Psoas muscle (tissue), 8 donors: ENCODE measurements around the gene RHBDD3. TPM values are rescaled to one million over a fixed set of nuclear protein-coding genes. Genes with fewer than 3 reads are reported as not detected.

ENCODE experiments used
- ATAC-seq, 4 donors: fragments of 200-7000 bp; cut with Tn5 transposase; one replicate each; pipeline ENCODE4 v1.9.1; 2020; ENCODE audit warnings: moderate library complexity in 3 of 4, mild to moderate bottlenecking in 2 of 4
- DNase-seq, 2 donors: peaks; one replicate each; pipeline ENCODE4 v3.0.0-alpha.2; 2020
- H3K27ac ChIP-seq: fragments of 200-600 bp; one replicate; pipeline ENCODE4 v1.8.0; 2022
- H3K27me3 ChIP-seq, 3 donors: fragments of 200-600 bp in 1 of 3; one replicate each; pipeline versions ENCODE4 v1.6.1 to v1.8.0; 2013 to 2022; ENCODE audit warnings: low read length in 2 of 3, mild to moderate bottlenecking in 2 of 3, moderate library complexity in 1 of 3; ENCODE audit not compliant: insufficient read depth in 3 of 3
- H3K36me3 ChIP-seq, 2 donors: fragments of 200-600 bp in 1 of 2; one replicate each; pipeline versions ENCODE4 v1.6.1 to v1.8.0; 2013 to 2022; ENCODE audit warnings: low read depth in 1 of 2, mild to moderate bottlenecking in 1 of 2, moderate library complexity in 1 of 2; ENCODE audit not compliant: insufficient read depth in 1 of 2
- H3K4me1 ChIP-seq: fragments of 200-600 bp; one replicate; pipeline ENCODE4 v1.8.0; 2022
- H3K4me3 ChIP-seq: fragments of 200-600 bp; one replicate; pipeline ENCODE4 v1.8.0; 2022; ENCODE audit warnings: mild to moderate bottlenecking
- H3K9me3 ChIP-seq: fragments of 200-600 bp; one replicate; pipeline ENCODE4 v1.8.0; 2022
- WGBS, 3 donors: extraction: QIAGEN DNeasy Blood & Tissue Kit; methylation state at CpG; one replicate each; pipeline versions ENCODE4 v1.1.6 to v1.1.7; 2013; 5-methylcytosine and 5-hydroxymethylcytosine counted together
- intact Hi-C, 2 donors: fragments of 100-400 bp; cut with DNase I; formaldehyde crosslinking; loops; one replicate each; pipeline versions ENCODE4 v1.11.0 to v1.14.2; 2022
- polyA plus RNA-seq, 3 donors: library from polyadenylated mRNA; stranded (reverse); fragments of 200-250 nt; gene quantifications; one replicate each; pipeline ENCODE4 v1.2.3, GENCODE V29; 2013
- total RNA-seq, 4 donors: library from RNA; stranded (reverse); fragmentation: NEBNext Ultra II Directional in 2 of 4; extraction: Animal tissue kit (Norgen Biotek cat#: 25700) in 2 of 4; gene quantifications; one replicate each; pipeline versions ENCODE4 v1.2.1 to v1.2.4, GENCODE V29; 2021 to 2023
- TF ChIP-seq, protein P1 (sequence below): fragments of 200-600 bp; IDR thresholded peaks from one replicate; pipeline ENCODE4 v1.8.0; 2022; ENCODE audit warnings: antibody characterized with exemption
- donor health status: healthy with polysubstance abuse.
- donor health status: DM: no; HTN: no; CAD: no; lungs with moderate emphysema.
- donor health status: Bipolar disorder and iron deficiency.
- donor health status: healthy.
- donor health status: DM: yes; HTN: yes; CAD: no.
- donor health status: DM: no; HTN: no; CAD: no.
- donor health status: DM: no; HTN: no; CAD: no.
- donor health status: DM: yes; HTN: yes; CAD: no.

RHBDD3 gene
- total and polyA plus RNA-seq, 7 donors = 10.6 to 36.5 (median 20.3) TPM

DNA sequence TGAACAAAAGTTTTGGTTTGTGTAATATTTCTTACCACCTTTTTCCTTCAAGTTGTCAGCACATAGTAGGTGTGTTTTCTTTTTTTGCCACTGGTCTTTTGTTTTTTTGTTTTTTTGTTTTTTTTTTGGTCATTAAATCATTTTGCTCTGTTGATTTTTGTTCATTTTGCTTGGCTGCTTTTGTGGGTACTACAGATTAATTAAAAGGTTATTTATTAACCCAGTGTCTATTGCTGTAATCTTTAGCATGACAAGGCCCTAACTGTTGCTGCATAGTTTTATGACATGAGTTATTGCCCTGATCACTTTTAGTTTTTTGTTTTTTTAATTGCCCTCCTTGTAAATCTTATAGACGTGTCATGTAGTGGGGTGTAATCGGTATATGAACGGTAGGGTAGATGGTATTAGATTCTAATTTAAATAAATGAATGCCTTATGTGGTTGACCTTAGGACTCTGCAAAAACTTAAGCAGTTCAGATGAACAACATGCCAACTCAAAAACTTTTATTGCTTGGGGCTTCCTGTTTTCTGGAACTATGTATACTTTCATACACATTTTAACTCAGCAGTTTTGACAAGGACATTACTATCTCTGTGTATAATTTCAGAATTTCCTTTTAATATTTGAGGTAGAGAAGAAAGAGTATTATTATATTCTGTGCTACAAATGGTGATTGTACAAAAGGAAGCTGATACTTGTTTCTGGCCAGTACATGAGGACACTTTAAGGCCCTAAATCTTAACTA lies 8.2 kb upstream of the RHBDD3 start:
- no peak overlapping the region for H3K4me3 ChIP-seq
- H3K27ac ChIP-seq = peak overlapping the region; percentile 12
- H3K4me1 ChIP-seq = peaks cover 61% of the 10 kb centered on the region
- ATAC-seq = peak in 1 of 4 donors; percentile 13
- 61 to 78% (median 67%) methylated on average over 3 of the region's 3 CpGs for WGBS, 3 donors
- intact Hi-C loops = no loop called here
- DNase-seq = no peak
- TF ChIP-seq, protein P1, sequence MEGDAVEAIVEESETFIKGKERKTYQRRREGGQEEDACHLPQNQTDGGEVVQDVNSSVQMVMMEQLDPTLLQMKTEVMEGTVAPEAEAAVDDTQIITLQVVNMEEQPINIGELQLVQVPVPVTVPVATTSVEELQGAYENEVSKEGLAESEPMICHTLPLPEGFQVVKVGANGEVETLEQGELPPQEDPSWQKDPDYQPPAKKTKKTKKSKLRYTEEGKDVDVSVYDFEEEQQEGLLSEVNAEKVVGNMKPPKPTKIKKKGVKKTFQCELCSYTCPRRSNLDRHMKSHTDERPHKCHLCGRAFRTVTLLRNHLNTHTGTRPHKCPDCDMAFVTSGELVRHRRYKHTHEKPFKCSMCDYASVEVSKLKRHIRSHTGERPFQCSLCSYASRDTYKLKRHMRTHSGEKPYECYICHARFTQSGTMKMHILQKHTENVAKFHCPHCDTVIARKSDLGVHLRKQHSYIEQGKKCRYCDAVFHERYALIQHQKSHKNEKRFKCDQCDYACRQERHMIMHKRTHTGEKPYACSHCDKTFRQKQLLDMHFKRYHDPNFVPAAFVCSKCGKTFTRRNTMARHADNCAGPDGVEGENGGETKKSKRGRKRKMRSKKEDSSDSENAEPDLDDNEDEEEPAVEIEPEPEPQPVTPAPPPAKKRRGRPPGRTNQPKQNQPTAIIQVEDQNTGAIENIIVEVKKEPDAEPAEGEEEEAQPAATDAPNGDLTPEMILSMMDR = no peak
- H3K27me3 ChIP-seq = no peaks in the 10 kb centered on the region
- no peaks in the 10 kb centered on the region for H3K9me3 ChIP-seq
- peaks cover 18 to 91% of the 10 kb centered on the region in 2 donors for H3K36me3 ChIP-seq

DNA sequence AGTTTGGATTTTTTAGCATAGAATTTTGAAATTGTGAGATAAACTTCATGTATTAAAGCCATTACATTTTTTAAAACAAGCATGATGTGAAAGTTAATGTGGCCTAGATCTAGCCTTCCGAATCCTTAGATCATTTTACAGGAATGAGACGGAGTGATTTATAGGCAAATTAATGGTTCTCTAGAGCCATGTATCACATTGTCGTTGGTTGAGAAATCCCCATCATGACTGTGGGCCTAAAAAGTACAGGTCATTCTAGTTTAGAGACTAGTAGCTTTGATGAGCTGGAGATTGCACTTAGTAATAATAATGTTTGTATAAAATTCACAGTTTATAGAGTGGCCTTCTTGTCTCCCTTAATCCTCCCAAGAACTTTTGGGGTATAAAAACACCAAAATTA lies 7.4 kb upstream of the RHBDD3 start:
- peak; percentile 54 to 83 (median 68) for ATAC-seq
- 19 to 31% (median 24%) methylated on average over 3 of the region's 3 CpGs for WGBS, 3 donors
- intact Hi-C loops = no loop called here
- peaks cover 14 to 85% of the 10 kb centered on the region in 2 donors for H3K36me3 ChIP-seq
- H3K27me3 ChIP-seq = no peaks in the 10 kb centered on the region
- H3K4me1 ChIP-seq = peaks cover 69% of the 10 kb centered on the region
- H3K9me3 ChIP-seq = no peaks in the 10 kb centered on the region
- H3K4me3 ChIP-seq = no peak overlapping the region
- TF ChIP-seq, protein P1 = no peak
- DNase-seq = no peak
- H3K27ac ChIP-seq = peak overlapping the region; percentile 12

DNA sequence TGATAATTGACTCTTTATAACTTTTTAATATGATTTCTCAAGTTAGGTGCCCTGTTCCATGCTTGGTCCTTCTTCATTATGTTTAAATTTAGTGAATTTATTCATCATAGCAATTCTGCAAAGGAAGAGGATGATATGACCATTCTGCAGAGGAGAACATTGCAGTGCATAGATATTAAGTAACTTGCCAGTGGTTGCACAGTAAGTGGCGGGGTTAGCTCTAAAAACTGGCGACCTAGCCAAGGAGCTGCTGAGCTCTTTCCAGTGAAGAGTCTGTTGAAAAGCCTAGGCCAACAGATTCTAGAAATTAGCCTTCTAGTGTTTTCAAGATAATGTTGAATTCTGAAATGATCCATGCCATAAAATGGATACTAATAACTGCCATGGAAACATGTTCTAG lies 4.8 kb upstream of the RHBDD3 start:
- H3K9me3 ChIP-seq = no peaks in the 10 kb centered on the region
- ATAC-seq = no peak
- H3K4me3 ChIP-seq = no peak overlapping the region
- TF ChIP-seq, protein P1 = no peak
- 28 to 44% (median 34%) methylated on average over 2 of the region's 2 CpGs for WGBS, 3 donors
- no peaks in the 10 kb centered on the region for H3K27me3 ChIP-seq
- H3K36me3 ChIP-seq = peaks cover 6 to 63% of the 10 kb centered on the region in 2 donors
- peaks cover 66% of the 10 kb centered on the region for H3K4me1 ChIP-seq
- intact Hi-C loops = no loop called here
- no peak overlapping the region for H3K27ac ChIP-seq
- DNase-seq = no peak

DNA sequence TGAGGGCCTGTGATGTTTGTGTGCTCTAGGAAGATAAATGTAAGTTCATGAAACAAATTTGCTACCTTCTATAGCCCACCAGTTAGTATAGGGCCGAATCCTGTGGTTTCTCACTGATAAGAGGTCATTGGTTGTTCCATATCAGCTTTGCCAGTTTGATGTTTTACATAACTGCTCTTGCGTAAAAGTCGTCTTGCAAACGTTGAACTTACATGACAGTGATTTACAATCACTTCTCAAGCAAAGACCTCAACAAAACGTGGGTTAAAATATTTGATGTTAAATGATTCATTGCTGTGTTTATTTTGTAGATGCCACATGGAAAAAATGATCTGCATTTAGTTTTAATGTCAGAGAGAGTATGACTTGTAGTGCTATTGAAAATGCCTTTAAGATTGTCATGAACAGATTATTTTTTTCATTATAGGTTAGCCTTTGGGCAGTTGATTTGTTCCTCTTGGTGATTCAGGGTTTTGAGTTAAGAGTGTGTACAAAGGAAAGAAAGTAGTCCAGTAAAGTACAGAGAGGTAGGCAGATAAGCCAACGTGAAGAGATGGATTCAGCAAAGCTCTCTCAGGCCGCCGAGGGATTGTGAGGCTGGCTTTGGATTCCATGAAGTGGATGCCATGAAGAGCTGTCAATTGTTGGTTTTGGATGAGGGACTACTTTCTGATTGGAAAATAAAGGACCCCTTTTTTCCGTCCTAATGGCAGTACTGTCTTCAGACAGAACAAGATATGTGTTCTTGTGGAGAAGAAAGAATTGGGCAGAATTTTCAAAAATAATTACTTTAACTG lies 2.9 kb upstream of the RHBDD3 start:
- 8 to 20% (median 12%) methylated on average over 9 of the region's 9 CpGs for WGBS, 3 donors
- peak overlapping the region; percentile 44 for H3K27ac ChIP-seq
- peaks cover 66% of the 10 kb centered on the region for H3K4me1 ChIP-seq
- no peaks in the 10 kb centered on the region for H3K9me3 ChIP-seq
- intact Hi-C loops = no loop called here
- TF ChIP-seq, protein P1 = no peak
- no peak for ATAC-seq
- peaks cover 6 to 45% of the 10 kb centered on the region in 2 donors for H3K36me3 ChIP-seq
- peak overlapping the region; percentile 94 for H3K4me3 ChIP-seq
- DNase-seq = no peak
- H3K27me3 ChIP-seq = no peaks in the 10 kb centered on the region
